ENCODE results near the gene AIRE. TPM values are rescaled to one million over a fixed set of nuclear protein-coding genes. Genes with fewer than 3 reads are reported as not detected.

Gene AIRE
- total RNA-seq, 1 experiment from 2014 or later = 0.17 TPM

DNA sequence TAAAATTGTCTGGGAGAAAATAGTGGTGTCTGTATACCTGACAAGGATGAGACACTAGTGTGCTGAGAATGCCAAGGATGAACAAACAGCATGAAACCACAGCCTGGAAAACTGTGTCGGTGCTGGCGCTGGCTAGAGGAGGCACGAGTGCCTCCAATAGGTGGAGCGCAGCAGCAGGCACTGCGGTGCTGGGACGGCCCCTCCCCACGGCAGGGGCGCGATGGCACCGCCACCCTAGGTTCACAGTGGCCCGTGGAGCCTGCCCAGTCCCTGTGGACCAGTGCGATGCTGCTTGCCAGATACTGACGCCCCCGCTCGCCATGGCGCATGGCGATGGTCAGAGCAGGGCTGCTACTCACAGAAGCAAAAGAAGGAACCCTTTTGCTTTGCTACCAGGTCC is 46.7 kb downstream of the AIRE start:
- H3T11ph ChIP-seq (ENCODE audit: low read length) = no peak overlapping the region
- no peak overlapping the region for H3K4ac ChIP-seq (ENCODE audit: low read depth, low read length)
- no peak overlapping the region for H3K23ac ChIP-seq (ENCODE audit: insufficient read length, low read depth, low read length)
- no peak overlapping the region for H2AFZ ChIP-seq (ENCODE audit: low read length)
- no peak overlapping the region for H2BK15ac ChIP-seq (ENCODE audit: low read depth, low read length)
- H3K14ac ChIP-seq (ENCODE audit: insufficient read depth, low read length) = no peak overlapping the region
- H3K27me3 ChIP-seq (ENCODE audit: insufficient read depth, low read length) = no peaks in the 10 kb centered on the region
- no peaks in the 10 kb centered on the region for H3K79me2 ChIP-seq (ENCODE audit: insufficient read depth, low read length)
- H3K56ac ChIP-seq (ENCODE audit: insufficient read length, low read depth, low read length) = no peak overlapping the region
- no peaks in the 10 kb centered on the region for H3K23me2 ChIP-seq (ENCODE audit: insufficient read length, low read depth, low read length, poor library complexity, severe bottlenecking)
- H2BK5ac ChIP-seq (ENCODE audit: insufficient read length, low read length) = no peak overlapping the region
- H3K4me1 Mint-ChIP-seq = peaks cover 0 to 3% of the 10 kb centered on the region in 2 experiments; a peak in 1 of 4 replicates
- H2BK12ac ChIP-seq (ENCODE audit: insufficient read length, low read depth, low read length) = no peak overlapping the region
- no peak overlapping the region for H3K9ac ChIP-seq (ENCODE audit: extremely low read depth, insufficient read length, low read length)
- H2BK20ac ChIP-seq (ENCODE audit: low read depth, low read length, poor library complexity, severe bottlenecking) = no peak overlapping the region
- H3K4me2 ChIP-seq (ENCODE audit: insufficient read depth, insufficient read length, low read length) = no peak overlapping the region
- no peak overlapping the region for H3K4me3 Mint-ChIP-seq
- H4K8ac ChIP-seq (replicated peaks; ENCODE audit: insufficient read length, low read depth, low read length) = no peak overlapping the region
- H3K9me3 Mint-ChIP-seq = no peaks in the 10 kb centered on the region
- H3K18ac ChIP-seq (ENCODE audit: insufficient read length, low read depth, low read length) = no peak overlapping the region
- H4K91ac ChIP-seq (ENCODE audit: insufficient read length, low read depth, low read length) = no peak overlapping the region
- H2BK120ac ChIP-seq (ENCODE audit: low read depth, low read length, poor library complexity, severe bottlenecking) = no peak overlapping the region
- H3K27me3 Mint-ChIP-seq (ENCODE audit: low read depth) = no peaks in the 10 kb centered on the region
- no peak overlapping the region for H4K5ac ChIP-seq (ENCODE audit: insufficient read length, low read depth, low read length)
- no peak overlapping the region for H3K27ac ChIP-seq (ENCODE audit: insufficient read length, low read depth, low read length)
- no peak overlapping the region for H3K27ac Mint-ChIP-seq
- WGBS (ENCODE audit: extremely low coverage, insufficient read length, low lambda C conversion rate) = no CpG with 5 or more reads among the region's 17 CpGs
- H3K4me1 ChIP-seq (ENCODE audit: insufficient read depth, low read length) = no peaks in the 10 kb centered on the region
- no peak overlapping the region for H2AK5ac ChIP-seq (ENCODE audit: insufficient read length, low read length)
- no peaks in the 10 kb centered on the region for H3K9me3 ChIP-seq (ENCODE audit: control insufficient read depth, low read depth, low read length)
- no peaks in the 10 kb centered on the region for H4K20me1 ChIP-seq (ENCODE audit: control insufficient read depth, insufficient read depth, insufficient read length)
- peaks cover 0 to 8% (median 0%) of the 10 kb centered on the region in 3 experiments; a peak in 2 of 7 replicates for H3K36me3 Mint-ChIP-seq (ENCODE audit: insufficient read depth in 1 of 3, low read depth in 3 of 3)
- TF ChIP-seq, protein P1, sequence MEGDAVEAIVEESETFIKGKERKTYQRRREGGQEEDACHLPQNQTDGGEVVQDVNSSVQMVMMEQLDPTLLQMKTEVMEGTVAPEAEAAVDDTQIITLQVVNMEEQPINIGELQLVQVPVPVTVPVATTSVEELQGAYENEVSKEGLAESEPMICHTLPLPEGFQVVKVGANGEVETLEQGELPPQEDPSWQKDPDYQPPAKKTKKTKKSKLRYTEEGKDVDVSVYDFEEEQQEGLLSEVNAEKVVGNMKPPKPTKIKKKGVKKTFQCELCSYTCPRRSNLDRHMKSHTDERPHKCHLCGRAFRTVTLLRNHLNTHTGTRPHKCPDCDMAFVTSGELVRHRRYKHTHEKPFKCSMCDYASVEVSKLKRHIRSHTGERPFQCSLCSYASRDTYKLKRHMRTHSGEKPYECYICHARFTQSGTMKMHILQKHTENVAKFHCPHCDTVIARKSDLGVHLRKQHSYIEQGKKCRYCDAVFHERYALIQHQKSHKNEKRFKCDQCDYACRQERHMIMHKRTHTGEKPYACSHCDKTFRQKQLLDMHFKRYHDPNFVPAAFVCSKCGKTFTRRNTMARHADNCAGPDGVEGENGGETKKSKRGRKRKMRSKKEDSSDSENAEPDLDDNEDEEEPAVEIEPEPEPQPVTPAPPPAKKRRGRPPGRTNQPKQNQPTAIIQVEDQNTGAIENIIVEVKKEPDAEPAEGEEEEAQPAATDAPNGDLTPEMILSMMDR (conservative IDR thresholded peaks at IDR 0.05) = peak; percentile 58
- DNase-seq = no peak
- H3K79me1 ChIP-seq (ENCODE audit: insufficient read depth, low read depth, low read length, poor library complexity, severe bottlenecking) = no peaks in the 10 kb centered on the region
